NCI-H69 (cell line): ENCODE results near the gene JAKMIP2.
"Not testable (repeated sequence)": the region's sequence is repeated elsewhere in the genome, so short reads cannot be mapped to it uniquely, and the experiment has no call there.

Experiments
- DNase-seq: peaks from one replicate; lab custom pipeline; 2025; lab: John Stamatoyannopoulos, UW

Gene JAKMIP2

DNA sequence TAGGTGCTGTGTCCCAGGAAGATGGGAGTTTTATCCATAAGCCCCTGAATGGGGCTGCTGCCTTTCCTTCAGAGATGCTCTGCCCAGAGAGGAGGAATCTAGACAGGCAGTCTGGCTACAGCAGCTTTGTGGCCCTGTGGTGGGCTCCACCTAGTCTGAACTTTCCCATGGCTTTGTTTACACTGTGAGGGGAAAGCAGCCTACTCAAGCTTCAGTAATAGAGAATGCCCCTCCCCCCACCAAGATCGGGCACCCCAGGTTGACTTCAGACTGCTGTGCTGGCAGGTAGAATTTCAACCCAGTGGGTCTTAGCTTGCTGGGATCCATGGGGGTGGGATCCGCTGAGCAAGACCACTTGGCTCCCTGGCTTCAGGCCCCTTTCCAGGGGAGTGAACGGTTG is 171.7 kb downstream of the JAKMIP2 start:
- DNase-seq, result no peak

GRCh38 chr5:147601652-147602051 is 180.9 kb downstream of the JAKMIP2 start:
- DNase-seq, result no peak

GRCh38 chr5:147591120-147591519 is 191.4 kb downstream of the JAKMIP2 start:
- no peak for DNase-seq

- DNase-seq, result no peak
These were observed 192.4 kb downstream of the JAKMIP2 start for GRCh38 chr5:147590096-147590495.

DNA sequence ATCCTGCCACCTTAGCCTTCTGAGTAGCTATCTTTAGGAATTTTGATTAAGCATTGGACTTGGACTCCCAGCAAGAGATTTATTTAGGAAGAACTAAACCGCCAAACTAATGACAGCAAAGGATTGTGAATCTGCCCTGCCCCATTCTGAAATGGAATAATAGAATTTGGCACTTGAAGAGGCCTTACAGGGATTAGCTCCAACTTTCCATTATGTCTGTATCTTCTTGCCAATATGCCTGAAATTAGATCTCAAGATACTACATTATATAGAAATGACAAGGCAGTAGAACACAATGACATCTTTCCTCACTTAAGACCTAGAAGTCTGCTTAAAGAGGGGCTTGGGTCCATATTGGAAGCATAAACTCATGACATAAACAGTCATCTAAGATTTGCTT is 195.7 kb downstream of the JAKMIP2 start:
- no peak for DNase-seq

DNA sequence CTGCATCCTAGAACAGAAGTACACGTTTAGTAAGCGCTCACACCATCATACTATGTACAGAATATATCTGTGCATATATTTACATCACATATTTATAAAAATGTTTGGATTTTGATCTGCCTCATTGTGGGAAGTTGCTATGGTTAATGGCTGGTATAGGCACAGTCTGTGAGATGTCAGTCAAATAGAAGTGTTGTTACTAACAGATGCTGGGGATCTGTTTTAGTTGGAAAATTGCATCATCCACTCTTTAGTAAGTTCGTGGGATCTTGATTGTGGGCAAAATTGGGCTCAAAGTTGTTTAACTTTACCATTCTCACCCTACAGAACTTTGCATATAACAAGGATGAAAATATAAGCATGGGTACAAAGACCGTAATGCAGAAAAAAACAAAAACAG is 196.3 kb downstream of the JAKMIP2 start:
- no peak for DNase-seq

- not testable (repeated sequence) for DNase-seq
These were observed 200.3 kb downstream of the JAKMIP2 start for GRCh38 chr5:147582272-147582671.

GRCh38 chr5:147580418-147580817 is 202.1 kb downstream of the JAKMIP2 start:
- not testable (repeated sequence) for DNase-seq

GRCh38 chr5:147578228-147579024 is 204.1 kb downstream of the JAKMIP2 start:
- DNase-seq, result peak; percentile 79

- DNase-seq, result peak; percentile 66
These were observed 205.6 kb downstream of the JAKMIP2 start for GRCh38 chr5:147576646-147577535.

DNA sequence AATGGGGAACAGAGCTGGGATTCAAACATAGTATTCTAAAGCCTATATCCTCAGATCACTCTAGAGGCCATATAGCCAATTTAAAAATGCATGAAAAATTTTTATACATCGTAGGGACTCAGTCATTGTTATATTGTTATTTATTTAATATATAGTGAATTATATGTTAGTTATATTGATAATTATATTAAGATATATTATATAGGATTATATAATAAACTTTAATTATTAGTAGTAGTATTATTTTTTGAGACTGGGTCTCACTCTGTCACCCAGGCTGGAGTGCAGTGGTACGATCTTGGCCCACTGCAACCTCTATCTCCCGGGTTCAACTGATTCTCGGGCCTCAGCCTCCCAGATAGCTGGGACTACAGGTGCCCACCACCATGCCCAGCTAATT is 206.9 kb downstream of the JAKMIP2 start:
- DNase-seq, result no peak

GRCh38 chr5:147573211-147573610 is 209.3 kb downstream of the JAKMIP2 start:
- DNase-seq, result no peak

- DNase-seq, result peak; percentile 20
These were observed 213.7 kb downstream of the JAKMIP2 start for GRCh38 chr5:147568710-147569406.

DNA sequence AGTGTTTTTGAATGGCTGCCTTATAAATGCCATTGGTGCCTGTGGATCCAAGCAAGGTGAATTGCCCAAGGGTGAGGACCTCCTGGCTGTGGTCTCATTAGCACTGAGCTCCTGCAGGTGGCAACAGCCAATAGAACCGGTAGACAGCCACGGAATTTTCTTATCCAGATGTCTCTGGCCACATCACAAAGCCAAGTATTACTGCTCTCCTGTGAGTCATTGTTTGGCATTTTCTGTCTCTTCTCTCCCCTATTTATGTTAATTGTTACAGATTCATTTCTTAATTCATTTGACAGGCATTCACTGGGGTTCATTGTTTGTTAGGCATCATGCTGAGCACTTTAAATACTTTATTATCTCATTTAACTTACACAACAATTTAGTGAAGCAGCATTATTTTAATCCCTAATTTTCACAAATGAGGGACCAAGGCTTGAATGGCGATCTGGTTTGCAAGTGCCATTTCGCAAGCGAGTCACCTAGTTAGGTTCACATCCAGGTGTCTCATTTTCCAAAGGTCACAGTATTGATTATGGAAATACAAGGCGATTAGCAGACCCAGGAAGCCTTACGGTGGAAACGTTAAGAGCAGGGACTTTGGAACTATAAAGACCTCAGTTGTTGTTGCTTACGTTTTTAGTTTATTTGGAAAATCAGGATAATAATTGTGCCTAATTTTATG is 214.5 kb downstream of the JAKMIP2 start:
- DNase-seq, result peak; percentile 92

DNA sequence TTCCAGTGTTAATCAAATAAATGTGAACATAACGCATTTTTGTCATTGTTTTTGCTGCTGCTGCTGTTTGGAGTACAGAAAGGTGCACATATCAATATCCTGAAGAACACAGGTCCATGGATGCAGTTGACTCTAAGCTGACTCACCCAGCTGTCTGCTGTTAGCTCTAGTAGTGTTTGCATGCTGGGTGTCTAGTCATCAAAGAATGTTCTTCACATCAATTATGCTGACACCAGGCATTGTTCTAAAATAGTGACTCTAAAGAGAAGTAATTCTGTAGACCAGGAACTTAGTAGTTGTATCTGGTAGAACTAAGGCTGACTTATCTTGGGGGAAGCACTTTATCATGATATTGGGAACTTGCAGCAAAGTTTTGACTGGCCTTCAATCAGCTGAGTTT is 217.0 kb downstream of the JAKMIP2 start:
- DNase-seq, result peak; percentile 80

GRCh38 chr5:147564124-147564486 is 218.4 kb downstream of the JAKMIP2 start:
- no peak for DNase-seq

DNA sequence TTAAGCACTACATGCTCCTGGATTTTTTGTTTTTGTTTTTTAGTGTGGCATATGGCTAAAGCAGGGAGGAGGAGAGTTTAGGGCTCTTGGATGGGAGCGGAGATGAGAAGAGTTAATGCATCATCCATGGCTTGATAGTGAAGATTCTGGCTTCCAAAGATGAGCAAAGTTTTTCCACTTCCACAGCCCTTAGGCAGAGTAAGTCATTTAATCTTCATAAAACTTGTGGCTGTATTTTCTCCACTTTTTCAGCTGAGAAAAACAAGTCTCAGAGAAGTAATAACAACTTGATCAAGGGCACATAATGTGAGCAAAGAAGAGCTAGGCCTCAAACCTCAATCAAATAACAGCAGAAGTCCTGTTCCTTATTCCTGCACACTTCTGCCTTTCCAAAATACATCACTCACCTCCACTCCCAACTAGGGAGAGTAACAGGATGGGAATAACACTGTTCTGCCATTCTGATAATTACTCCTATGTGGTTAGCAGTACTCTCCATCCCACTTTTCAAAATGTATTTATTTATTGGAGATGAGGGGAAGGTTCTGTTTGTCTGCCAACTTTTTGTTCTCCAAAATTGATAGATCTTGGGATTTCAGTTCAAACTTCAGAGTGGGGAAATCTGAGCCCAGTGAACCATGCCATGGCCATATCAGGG is 218.9 kb downstream of the JAKMIP2 start:
- DNase-seq, result no peak

DNA sequence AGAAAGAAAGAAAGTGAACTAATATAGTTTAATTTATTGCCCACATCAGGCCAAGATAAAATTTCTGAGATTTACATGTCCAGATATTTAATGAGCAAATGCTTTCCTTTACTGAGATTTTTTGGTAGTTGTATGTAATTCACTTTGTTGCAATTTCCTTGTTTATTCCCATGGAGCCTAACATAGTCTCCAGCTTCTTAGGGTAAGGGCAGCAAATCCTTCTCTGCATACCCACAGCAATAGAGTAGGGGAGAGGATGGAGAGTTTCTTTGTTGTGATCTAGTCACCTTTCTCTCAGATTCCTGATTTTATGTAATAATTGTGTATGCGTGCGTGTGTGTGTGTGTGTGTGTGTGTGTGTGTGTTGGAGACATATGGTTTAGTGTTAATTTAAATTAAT is 221.1 kb downstream of the JAKMIP2 start:
- DNase-seq, result peak; percentile 30

DNA sequence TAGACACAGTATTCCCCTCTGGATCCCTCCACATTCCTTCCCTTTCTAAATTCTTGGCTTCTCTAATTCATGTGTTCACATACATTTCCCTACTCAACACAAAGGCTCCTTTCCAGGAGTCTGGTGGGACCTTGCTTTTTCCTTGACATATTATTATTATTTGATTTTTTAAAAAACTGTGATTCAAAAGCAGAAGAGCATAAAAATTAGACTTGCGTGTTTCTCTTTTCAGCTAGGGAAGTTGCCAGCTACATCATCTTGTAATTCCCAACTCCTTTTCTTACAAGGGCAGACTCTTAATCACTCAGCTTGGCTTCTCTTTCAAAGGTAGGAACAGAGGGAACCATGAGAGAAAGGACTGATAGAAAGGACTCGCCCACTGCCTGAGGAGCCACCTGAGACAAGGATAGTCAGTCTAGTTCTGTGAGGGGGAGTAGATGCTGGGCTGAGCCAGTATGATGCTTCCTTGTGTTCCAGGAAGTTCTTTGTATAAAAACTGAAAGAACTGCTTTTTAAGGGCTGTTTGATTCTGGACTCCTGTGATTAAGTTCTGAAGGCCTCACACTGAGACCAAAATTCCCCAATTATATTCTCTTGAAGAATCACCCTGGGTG is 221.7 kb downstream of the JAKMIP2 start:
- DNase-seq, result peak; percentile 88

- no peak for DNase-seq
These were observed 222.8 kb downstream of the JAKMIP2 start for GRCh38 chr5:147559749-147560148.

DNA sequence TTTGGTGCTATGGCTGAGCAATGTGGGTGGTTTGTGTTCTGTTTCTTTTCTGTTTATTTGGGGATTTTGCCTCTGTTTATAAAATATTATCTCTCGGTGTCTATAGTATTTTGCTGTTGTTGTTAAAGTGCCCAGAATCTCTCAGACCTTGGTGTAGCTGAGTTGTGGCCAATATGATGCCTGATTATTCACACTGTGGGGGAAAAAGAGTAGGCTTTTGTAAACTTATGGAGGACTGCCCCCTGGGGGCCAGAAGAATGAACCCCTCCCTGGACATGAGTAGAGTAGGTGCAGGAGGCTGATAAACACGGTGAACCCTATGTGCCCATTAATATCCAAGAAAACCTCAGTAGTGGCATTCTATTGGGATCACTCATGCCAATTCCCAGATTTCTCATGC is 223.7 kb downstream of the JAKMIP2 start:
- DNase-seq, result peak; percentile 88
